22Rv1 (cell line): ENCODE results near the gene SRRM3.
"Not testable (repeated sequence)": the region's sequence is repeated elsewhere in the genome, so short reads cannot be mapped to it uniquely, and the experiment has no call there.

Source experiments
- H3K27ac ChIP-seq: fragments of 450-650 bp; 2 replicates; pipeline ENCODE4 v1.5.1; 2017
- ZFX ChIP-seq: fragments of 450-650 bp; IDR thresholded peaks from 2 replicates; pipeline ENCODE4 v1.6.1; 2017; ENCODE audit warnings: antibody characterized with exemption, borderline replicate concordance
- TF ChIP-seq, protein P1 (sequence below): fragments of 450-650 bp; IDR thresholded peaks from 2 replicates; pipeline ENCODE4 v1.5.1; 2017; ENCODE audit warnings: mild to moderate bottlenecking

The SRRM3 gene

DNA sequence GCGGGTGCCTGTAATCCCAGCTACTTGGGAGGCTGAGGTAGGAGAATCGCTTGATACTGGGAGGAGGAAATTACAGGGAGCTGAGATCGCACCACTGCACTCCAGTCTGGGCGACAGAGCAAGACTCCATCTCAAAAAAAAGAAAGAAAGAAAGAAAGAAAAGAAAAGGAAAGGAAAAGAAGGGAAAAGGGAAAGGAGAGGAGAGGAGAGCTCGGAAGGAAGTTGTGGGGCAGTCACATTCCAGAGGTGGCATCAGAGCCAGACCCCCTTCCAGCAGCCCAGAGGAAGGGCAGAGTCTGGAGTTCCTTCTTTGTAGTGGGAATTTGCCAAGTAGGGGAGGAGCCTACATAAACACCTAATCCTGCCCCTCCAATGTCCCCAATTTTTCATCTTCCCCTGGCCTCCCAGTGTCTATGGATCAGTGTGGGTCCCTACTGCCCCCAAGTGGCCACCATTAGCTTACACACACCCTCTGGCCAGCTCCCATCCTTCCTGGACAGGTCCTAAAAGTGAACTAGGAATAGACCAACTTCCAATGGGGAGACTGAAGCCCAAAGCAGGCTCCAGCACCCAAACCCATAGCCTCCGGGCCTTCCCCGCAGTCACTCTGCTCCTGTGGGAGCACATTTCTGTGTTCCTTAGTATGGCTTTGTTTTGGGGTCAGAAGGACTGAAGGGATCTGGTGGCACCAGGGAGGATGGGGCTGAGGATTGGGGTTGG is 61.1 kb downstream of the SRRM3 start:
- TF ChIP-seq, protein P1, sequence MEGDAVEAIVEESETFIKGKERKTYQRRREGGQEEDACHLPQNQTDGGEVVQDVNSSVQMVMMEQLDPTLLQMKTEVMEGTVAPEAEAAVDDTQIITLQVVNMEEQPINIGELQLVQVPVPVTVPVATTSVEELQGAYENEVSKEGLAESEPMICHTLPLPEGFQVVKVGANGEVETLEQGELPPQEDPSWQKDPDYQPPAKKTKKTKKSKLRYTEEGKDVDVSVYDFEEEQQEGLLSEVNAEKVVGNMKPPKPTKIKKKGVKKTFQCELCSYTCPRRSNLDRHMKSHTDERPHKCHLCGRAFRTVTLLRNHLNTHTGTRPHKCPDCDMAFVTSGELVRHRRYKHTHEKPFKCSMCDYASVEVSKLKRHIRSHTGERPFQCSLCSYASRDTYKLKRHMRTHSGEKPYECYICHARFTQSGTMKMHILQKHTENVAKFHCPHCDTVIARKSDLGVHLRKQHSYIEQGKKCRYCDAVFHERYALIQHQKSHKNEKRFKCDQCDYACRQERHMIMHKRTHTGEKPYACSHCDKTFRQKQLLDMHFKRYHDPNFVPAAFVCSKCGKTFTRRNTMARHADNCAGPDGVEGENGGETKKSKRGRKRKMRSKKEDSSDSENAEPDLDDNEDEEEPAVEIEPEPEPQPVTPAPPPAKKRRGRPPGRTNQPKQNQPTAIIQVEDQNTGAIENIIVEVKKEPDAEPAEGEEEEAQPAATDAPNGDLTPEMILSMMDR = peak; percentile 98
- no peak for TF ChIP-seq ZFX

DNA sequence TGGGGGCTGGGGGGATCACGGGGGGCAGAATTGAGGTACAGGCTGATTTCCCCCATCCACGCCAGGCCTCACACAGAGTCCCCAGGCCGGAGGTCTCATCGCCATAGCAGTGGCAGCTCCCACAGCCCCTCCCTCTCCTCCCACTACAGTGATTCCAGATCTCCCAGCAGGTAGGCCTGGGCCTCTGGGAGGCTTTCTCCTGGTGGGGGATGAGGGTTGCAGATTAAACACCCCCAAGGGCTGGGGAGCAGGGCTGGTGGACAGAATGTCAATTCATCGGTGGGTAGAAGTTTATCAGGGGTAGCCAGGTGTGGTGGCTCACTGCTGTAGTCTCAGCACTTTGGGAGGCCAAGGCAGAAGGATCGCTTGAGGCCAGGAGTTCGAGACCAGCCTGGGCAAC is 63.6 kb downstream of the SRRM3 start:
- TF ChIP-seq ZFX = no peak
- TF ChIP-seq, protein P1 = no peak
- peak overlapping the region; percentile 29; the same call in 1 of the 2 replicates for H3K27ac ChIP-seq

More for the DNA sequence above, 61.1 kb downstream of the SRRM3 start:
- peak overlapping the region; percentile 30; the same call in 1 of the 2 replicates for H3K27ac ChIP-seq

DNA sequence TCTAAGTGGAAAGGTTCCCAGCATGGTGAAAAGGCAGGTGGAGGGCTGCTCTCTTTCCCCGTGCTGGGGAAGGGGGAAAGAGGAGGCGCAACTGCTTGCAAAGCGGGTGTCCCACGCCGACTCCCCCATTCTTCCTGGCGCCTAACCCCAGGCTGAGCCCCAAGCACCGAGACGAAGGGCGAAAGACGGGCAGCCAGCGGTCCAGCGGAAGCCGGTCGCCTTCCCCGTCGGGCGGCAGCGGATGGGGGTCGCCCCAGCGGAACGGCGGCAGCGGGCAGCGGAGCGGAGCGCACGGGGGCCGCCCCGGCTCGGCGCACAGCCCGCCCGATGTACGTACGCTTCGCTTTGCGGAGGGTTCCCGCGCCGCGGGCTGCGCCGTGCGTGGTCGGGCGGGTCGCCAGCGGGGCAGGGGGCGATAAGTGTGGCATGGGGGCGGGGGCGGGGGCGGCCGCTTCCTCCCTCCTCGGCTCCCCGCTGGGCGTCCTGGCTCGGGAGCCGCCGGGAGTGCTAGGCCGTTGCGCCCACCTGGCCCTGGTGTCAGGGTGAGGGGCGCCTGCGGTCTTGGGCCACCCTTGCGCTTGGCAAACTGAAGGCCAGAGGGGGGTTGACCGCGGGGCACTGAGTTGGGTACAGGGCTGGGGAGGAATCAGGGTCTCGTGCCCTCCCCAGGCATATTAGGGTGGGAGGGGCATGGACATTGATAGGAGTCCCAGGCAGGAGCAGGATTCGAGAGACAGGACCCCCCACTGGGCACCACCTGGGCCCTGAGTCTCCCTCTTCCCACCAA is 65.6 kb downstream of the SRRM3 start:
- TF ChIP-seq, protein P1 = no peak
- no peak for TF ChIP-seq ZFX

DNA sequence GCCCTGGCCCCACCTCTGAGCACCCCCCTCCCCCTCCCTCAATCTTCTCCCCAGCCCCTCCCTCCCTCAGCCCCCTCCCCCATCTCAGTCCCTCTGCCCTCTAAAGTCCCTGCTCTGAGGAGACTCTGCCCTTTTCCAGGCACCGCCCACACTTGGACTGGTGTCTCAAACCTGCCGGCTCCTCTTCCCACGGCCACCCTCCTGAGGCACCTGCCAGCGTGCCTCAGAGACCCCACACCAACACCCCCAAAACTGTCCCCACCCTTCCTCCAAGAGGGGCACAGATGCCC is 66.1 kb downstream of the SRRM3 start:
- H3K27ac ChIP-seq = no peak overlapping the region

More for the DNA sequence above, 65.6 kb downstream of the SRRM3 start:
- no peak overlapping the region for H3K27ac ChIP-seq

DNA sequence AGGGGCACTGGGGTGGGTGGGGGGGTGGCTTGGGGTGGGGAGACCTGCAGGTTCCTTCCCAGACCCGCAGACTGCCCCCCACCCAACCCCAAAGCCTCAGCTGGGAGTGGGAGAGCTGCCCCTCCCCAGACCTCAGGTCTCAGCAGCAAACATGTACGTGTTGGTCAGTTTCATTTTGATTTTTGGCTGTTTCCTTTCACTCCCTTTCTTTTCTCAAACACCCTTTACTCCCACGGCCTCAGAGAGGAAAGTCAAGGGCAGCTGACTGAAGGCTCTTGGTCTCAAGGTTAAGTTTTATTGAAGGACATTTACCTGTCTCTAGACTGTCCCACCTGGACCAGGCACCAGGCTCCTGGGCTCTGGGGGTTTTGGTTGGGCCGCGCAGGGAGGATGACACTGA is 66.7 kb downstream of the SRRM3 start:
- H3K27ac ChIP-seq = no peak overlapping the region
- TF ChIP-seq ZFX = no peak
- TF ChIP-seq, protein P1 = no peak

More for the DNA sequence above, 66.1 kb downstream of the SRRM3 start:
- TF ChIP-seq, protein P1 = no peak
- no peak for TF ChIP-seq ZFX

DNA sequence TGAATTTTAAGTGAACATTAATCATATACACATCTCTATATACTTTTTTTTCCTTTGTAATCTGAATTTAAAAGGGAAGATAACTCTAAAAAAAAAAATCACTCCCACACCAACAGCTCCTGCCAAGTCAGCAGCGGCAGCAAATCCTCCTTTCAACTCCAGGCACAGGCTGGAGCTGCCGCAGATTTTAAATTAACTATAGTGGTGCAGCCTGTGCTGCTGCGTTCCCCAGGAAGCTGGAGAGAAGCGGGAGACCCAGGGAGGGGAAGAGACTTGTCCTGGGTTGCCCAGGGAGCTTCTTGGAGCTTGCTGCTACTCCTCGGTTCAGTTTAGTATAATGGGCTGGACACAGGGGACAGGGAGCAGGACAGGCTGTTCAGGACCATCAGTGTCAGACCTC is 68.2 kb downstream of the SRRM3 start:
- TF ChIP-seq, protein P1 = no peak
- TF ChIP-seq ZFX = no peak
- no peak overlapping the region for H3K27ac ChIP-seq

DNA sequence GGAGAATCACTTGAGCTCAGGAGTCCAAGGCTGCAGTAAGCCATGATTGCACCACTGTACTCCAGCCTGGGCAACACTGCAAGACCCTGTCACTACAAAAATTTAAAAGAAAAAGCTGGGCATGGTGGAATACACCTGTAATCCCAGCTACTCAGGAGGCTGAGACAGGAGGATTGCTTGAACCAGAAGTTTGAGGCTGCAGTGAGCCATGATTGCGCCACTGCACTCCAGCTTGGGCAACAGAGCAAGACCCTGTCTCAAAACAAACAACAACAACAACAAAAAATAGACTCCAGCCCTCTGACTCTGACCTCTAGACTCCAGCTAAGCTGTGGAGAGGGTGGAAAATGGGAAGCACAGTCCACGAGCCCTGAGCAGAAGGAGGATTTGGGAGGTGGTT is 69.7 kb downstream of the SRRM3 start:
- not testable (repeated sequence) for H3K27ac ChIP-seq
